ENCODE measurements around the gene KCNMA1.

KCNMA1 gene

GRCh38 chr10:76990561-76990960 is 647.0 kb downstream of the KCNMA1 start:
- no peak overlapping the region for H3K4me2 ChIP-seq (ENCODE audit: low read length)
- no peak for TF ChIP-seq CTCF (IDR thresholded peaks at IDR 0.05)
- no peaks in the 10 kb centered on the region for H3K9me3 ChIP-seq (ENCODE audit: control insufficient read depth, low read length)
- H3K4me3 ChIP-seq (ENCODE audit: low read depth, low read length), result no peak overlapping the region
- no peaks in the 10 kb centered on the region for H3K27me3 ChIP-seq (ENCODE audit: control insufficient read depth, insufficient read depth, low read length)
- H2AFZ ChIP-seq, result no peak overlapping the region
- H3K4me1 ChIP-seq, result no peaks in the 10 kb centered on the region
- no peaks in the 10 kb centered on the region for H3K79me2 ChIP-seq
- no peak overlapping the region for H3K9ac ChIP-seq
- no peaks in the 10 kb centered on the region for H3K36me3 ChIP-seq (ENCODE audit: control insufficient read depth, insufficient read depth, low read length)
- no peak overlapping the region for H3K27ac ChIP-seq

GRCh38 chr10:76984559-76985443 is 652.8 kb downstream of the KCNMA1 start:
- Histone ChIP-seq H3K27ac (no peak overlapping the region), H3K9ac (no peak overlapping the region), H3K36me3 (ENCODE audit: control insufficient read depth, insufficient read depth, low read length) (no peaks in the 10 kb centered on the region), H3K4me2 (ENCODE audit: low read length) (no peak overlapping the region), H3K9me3 (ENCODE audit: control insufficient read depth, low read length) (no peaks in the 10 kb centered on the region), H3K79me2 (no peaks in the 10 kb centered on the region), H3K4me3 (ENCODE audit: low read depth, low read length) (no peak overlapping the region), H3K4me1 (no peaks in the 10 kb centered on the region), H2AFZ (no peak overlapping the region), H3K27me3 (ENCODE audit: control insufficient read depth, insufficient read depth, low read length) (no peaks in the 10 kb centered on the region)
- peak; percentile 83 for TF ChIP-seq CTCF (IDR thresholded peaks at IDR 0.05)

- no peak for TF ChIP-seq CTCF (IDR thresholded peaks at IDR 0.05)
- Histone ChIP-seq H3K27ac (no peak overlapping the region), H3K9ac (no peak overlapping the region), H3K4me2 (ENCODE audit: low read length) (no peak overlapping the region), H3K9me3 (ENCODE audit: control insufficient read depth, low read length) (no peaks in the 10 kb centered on the region), H3K4me1 (no peaks in the 10 kb centered on the region), H3K79me2 (no peaks in the 10 kb centered on the region), H2AFZ (no peak overlapping the region), H3K27me3 (ENCODE audit: control insufficient read depth, insufficient read depth, low read length) (no peaks in the 10 kb centered on the region), H3K36me3 (ENCODE audit: control insufficient read depth, insufficient read depth, low read length) (no peaks in the 10 kb centered on the region), H3K4me3 (ENCODE audit: low read depth, low read length) (no peak overlapping the region)
These were observed 654.0 kb downstream of the KCNMA1 start for GRCh38 chr10:76983624-76984023.

GRCh38 chr10:76982671-76983070 is 654.9 kb downstream of the KCNMA1 start:
- no peak overlapping the region for H3K27ac ChIP-seq
- no peaks in the 10 kb centered on the region for H3K9me3 ChIP-seq (ENCODE audit: control insufficient read depth, low read length)
- H3K4me3 ChIP-seq (ENCODE audit: low read depth, low read length), result no peak overlapping the region
- no peaks in the 10 kb centered on the region for H3K36me3 ChIP-seq (ENCODE audit: control insufficient read depth, insufficient read depth, low read length)
- H2AFZ ChIP-seq, result no peak overlapping the region
- H3K4me1 ChIP-seq, result no peaks in the 10 kb centered on the region
- H3K27me3 ChIP-seq (ENCODE audit: control insufficient read depth, insufficient read depth, low read length), result no peaks in the 10 kb centered on the region
- TF ChIP-seq CTCF (IDR thresholded peaks at IDR 0.05), result no peak
- no peak overlapping the region for H3K4me2 ChIP-seq (ENCODE audit: low read length)
- H3K9ac ChIP-seq, result no peak overlapping the region
- H3K79me2 ChIP-seq, result no peaks in the 10 kb centered on the region

GRCh38 chr10:76981251-76981650 is 656.4 kb downstream of the KCNMA1 start:
- TF ChIP-seq CTCF (IDR thresholded peaks at IDR 0.05), result no peak
- Histone ChIP-seq H3K4me2 (ENCODE audit: low read length) (no peak overlapping the region), H3K4me3 (ENCODE audit: low read depth, low read length) (no peak overlapping the region), H3K27ac (no peak overlapping the region), H3K9me3 (ENCODE audit: control insufficient read depth, low read length) (no peaks in the 10 kb centered on the region), H3K36me3 (ENCODE audit: control insufficient read depth, insufficient read depth, low read length) (no peaks in the 10 kb centered on the region), H3K4me1 (no peaks in the 10 kb centered on the region), H3K79me2 (no peaks in the 10 kb centered on the region), H3K27me3 (ENCODE audit: control insufficient read depth, insufficient read depth, low read length) (no peaks in the 10 kb centered on the region), H3K9ac (no peak overlapping the region), H2AFZ (no peak overlapping the region)

Measured in parathyroid adenoma (tissue), 2 donors.